Measurements from ENCODE around the gene ATP6V1C2. TPM values are rescaled to one million over a fixed set of nuclear protein-coding genes. Genes with fewer than 3 reads are reported as not detected.

The ATP6V1C2 gene
- total RNA-seq, 2 experiments from 2014 or later, result not detected

DNA sequence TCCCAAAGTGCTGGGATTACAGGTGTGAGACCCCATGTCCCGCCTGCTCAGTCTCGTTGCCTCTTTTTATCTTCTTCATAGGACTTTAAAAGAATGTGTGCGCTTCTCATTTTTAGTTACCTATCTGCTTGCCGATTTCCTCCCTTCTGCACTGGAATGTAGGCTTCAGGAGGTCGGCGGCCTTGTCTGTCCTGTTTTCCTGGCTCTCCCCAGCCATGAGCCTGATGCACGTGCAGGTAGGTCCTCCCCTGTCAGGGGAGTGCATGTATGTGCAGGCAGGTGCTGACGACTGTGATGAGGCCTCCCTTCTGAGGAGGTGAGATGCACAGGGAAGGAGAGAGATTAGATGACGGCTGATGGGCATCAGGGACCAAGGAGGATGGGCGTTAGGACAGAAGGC is 13.6 kb upstream of the ATP6V1C2 start:
- H3K4me3 Mint-ChIP-seq, result no peak overlapping the region
- peaks cover 6% of the 10 kb centered on the region for H3K4me1 Mint-ChIP-seq (ENCODE audit: low read depth)
- no peaks in the 10 kb centered on the region for H3K9me3 Mint-ChIP-seq
- no peak overlapping the region for H3K27ac Mint-ChIP-seq
- ChIA-PET POLR2A (no interaction called here), CTCF (interaction anchor here (1.1 kb wide), 1 partner anchor 11 kb away, joined by 3 read pairs; no protein-coding TSS in a partner anchor)
- peaks cover 33% of the 10 kb centered on the region for H3K27me3 Mint-ChIP-seq
- intact Hi-C loops (cut with micrococcal nuclease), result no loop called here
- H3K36me3 Mint-ChIP-seq, result no peaks in the 10 kb centered on the region
- DNase-seq, result no peak

DNA sequence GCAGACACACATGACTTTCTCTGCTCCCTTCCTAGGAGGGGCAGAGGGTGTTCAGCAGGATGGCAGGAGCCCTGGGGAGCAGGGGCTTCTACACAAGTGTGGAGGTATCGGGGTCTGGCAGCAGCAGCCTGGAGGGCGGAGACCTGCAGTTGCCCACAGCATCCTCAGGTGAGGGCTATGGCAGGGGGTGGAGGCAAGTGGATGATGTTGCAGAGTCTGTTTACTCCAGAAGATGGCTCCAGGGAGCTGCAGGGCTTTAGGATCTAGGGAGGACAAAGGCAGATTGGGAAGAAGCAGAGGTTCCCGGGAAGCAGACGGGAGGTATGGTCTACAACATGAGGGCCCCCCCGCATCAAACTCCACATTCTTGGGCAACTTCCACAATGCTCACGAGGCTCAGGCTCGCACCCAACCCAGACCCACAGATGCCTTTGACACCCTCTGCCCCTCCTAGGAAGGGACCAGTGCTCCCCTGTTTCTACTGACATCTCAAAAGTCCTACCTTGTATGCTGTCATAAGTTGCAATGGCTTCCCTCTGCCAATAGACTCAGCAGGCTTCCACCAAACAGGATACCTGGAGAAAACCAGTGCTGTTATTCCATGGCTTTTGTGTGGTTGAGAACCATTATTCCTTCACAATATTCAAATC is 12.0 kb upstream of the ATP6V1C2 start:
- H3K4me1 Mint-ChIP-seq (ENCODE audit: low read depth), result peaks cover 6% of the 10 kb centered on the region
- intact Hi-C loops (cut with micrococcal nuclease), result no loop called here
- CTCF ChIA-PET, result no interaction called here

DNA sequence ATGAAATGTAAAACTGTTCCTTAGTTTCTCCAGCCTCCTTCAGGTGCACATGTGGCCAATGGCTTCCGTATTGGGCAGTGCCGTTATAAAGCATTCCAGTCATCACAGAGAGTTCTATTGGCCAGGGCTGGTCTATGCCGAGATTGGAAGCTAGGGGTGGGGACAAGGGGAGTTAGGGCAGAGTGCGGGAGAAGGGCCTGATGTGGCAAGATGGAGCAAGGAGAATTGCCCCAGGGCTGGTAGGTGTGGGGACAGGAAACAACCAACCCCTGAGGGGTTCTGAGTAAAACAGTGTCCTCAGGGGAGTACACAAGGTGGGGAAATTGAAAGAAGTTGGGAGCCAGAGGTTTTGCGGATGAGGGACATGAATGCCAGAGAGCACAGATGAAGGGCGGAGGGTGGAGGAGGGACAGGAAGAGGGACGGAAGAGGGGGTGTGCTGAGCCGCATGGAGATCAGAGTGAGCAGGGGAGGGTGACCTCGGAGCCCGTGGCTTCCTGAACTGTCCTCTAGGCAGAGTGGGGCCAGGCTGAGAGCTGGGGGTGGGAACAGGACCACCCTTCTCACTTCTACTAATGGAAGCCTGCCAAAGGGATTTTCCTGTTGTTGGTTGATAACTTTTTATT is 9.1 kb upstream of the ATP6V1C2 start:
- peaks cover 22% of the 10 kb centered on the region for H3K27me3 Mint-ChIP-seq
- no peaks in the 10 kb centered on the region for H3K36me3 Mint-ChIP-seq
- no peaks in the 10 kb centered on the region for H3K9me3 Mint-ChIP-seq
- no peak overlapping the region for H3K4me3 Mint-ChIP-seq
- no peak overlapping the region for H3K27ac Mint-ChIP-seq
- ChIA-PET CTCF (interaction anchor here (2.0 kb wide), 1 partner anchor 120 kb away, joined by 6 read pairs; no protein-coding TSS in a partner anchor), POLR2A (no interaction called here)
- peaks cover 6% of the 10 kb centered on the region for H3K4me1 Mint-ChIP-seq (ENCODE audit: low read depth)
- intact Hi-C loops (cut with micrococcal nuclease), result no loop called here
- DNase-seq, result peak; percentile 18

More for the DNA sequence above, 12.0 kb upstream of the ATP6V1C2 start:
- H3K36me3 Mint-ChIP-seq, result no peaks in the 10 kb centered on the region
- no peak overlapping the region for H3K4me3 Mint-ChIP-seq
- no peak for DNase-seq
- H3K27ac Mint-ChIP-seq, result no peak overlapping the region
- peaks cover 31% of the 10 kb centered on the region for H3K27me3 Mint-ChIP-seq
- no peaks in the 10 kb centered on the region for H3K9me3 Mint-ChIP-seq
- POLR2A ChIA-PET, result no interaction called here

DNA sequence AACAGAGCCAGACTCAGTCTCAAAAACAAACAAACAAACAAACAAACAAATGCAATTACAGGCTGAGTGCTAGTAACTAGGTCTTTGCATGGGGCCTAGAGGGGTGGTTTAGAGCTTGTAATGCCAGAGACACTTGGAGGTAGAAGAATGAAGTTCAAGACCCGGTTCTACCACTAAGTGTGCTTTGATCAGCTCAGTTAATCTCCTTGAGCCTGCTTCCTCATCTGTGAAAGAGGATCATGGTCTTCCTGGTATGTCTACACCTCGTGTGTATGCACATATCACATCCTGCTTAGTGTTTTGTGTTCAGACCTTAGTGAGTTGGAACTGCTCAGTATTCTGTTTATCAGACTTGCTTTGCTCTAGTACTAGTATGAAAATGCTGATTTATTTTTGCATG is 4.8 kb upstream of the ATP6V1C2 start:
- Mint-ChIP-seq H3K4me3 (no peak overlapping the region), H3K4me1 (ENCODE audit: low read depth) (peaks cover 8% of the 10 kb centered on the region), H3K27ac (no peak overlapping the region), H3K9me3 (no peaks in the 10 kb centered on the region), H3K27me3 (peaks cover 19% of the 10 kb centered on the region), H3K36me3 (no peaks in the 10 kb centered on the region)
- intact Hi-C loops (cut with micrococcal nuclease), result no loop called here
- DNase-seq, result no peak
- POLR2A ChIA-PET, result no interaction called here
- CTCF ChIA-PET, result no interaction called here

DNA sequence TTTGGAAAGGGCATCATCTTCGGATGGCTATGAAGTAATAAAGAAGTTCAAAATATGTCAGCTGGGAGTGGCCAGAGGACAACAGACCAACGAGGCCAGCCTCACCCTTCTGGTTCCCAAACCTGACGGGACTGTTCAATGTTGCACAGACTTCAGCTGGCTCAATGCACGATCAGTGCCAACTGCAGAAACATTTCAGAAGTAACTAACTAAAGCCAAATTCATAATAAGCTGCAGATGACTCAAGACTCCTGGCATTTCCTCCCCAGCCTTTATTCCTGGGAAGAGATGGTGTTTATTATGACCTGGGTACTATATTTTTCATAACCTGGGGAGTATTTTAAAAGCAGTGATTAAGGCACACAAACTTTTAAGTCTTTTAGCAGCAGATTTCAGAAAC is 3.8 kb upstream of the ATP6V1C2 start:
- Mint-ChIP-seq H3K4me1 (ENCODE audit: low read depth) (peaks cover 9% of the 10 kb centered on the region), H3K36me3 (no peaks in the 10 kb centered on the region), H3K4me3 (no peak overlapping the region), H3K9me3 (no peaks in the 10 kb centered on the region), H3K27me3 (peaks cover 28% of the 10 kb centered on the region), H3K27ac (no peak overlapping the region)
- CTCF ChIA-PET, result no interaction called here
- POLR2A ChIA-PET, result no interaction called here
- intact Hi-C loops (cut with micrococcal nuclease), result no loop called here
- DNase-seq, result no peak

DNA sequence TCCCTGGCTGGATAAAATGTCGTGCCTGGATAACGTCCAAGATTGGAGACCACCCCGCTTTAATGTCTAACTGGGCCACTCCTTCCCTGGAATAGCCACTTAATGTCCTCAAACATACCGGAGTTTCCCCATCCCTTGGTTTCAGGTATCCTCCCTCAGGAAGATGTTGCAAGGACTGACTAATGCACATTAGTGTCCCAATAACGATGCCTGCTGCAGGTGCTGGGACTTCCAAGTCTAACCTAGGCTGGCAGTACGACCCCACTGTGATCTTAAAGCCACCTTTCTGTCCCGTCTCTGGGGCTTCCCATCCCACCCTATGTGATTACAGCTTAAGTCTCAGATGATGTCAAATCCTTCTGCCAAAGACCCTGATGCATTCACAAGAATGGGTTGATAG is 1.1 kb upstream of the ATP6V1C2 start:
- peaks cover 9% of the 10 kb centered on the region for H3K4me1 Mint-ChIP-seq (ENCODE audit: low read depth)
- peak overlapping the region; percentile 46 for H3K4me3 Mint-ChIP-seq
- ChIA-PET POLR2A (no interaction called here), CTCF (no interaction called here)
- no peak for DNase-seq
- no peaks in the 10 kb centered on the region for H3K36me3 Mint-ChIP-seq
- intact Hi-C loops (cut with micrococcal nuclease), result no loop called here
- H3K9me3 Mint-ChIP-seq, result no peaks in the 10 kb centered on the region
- H3K27ac Mint-ChIP-seq, result no peak overlapping the region
- H3K27me3 Mint-ChIP-seq, result peaks cover 42% of the 10 kb centered on the region

DNA sequence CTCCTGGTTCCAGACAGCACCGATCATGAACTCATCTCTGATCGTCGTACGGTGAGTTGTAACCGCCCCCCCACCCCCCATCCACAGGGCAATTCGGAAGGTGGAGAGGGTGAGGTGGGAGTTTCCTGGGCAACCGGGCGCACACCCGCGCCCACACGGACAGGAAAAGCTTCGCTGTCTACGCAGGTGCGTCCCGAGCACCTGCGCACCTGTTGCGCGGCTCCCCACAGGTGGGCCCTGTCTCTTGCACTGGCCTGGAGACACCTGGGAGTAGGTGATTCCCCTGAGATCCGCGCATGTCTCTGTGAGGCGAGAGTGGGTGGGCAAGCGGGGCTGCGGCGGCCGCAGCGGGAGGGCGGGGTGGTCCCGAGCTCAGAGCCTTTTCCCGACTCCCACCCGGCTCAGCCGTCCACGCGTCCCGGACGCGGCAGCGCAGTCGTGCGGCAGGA is 459 bp upstream of the ATP6V1C2 start:
- peaks cover 42% of the 10 kb centered on the region for H3K27me3 Mint-ChIP-seq
- intact Hi-C loops (cut with micrococcal nuclease), result no loop called here
- CTCF ChIA-PET, result no interaction called here
- no peak for DNase-seq
- peaks cover 9% of the 10 kb centered on the region for H3K4me1 Mint-ChIP-seq (ENCODE audit: low read depth)
- H3K36me3 Mint-ChIP-seq, result no peaks in the 10 kb centered on the region
- H3K4me3 Mint-ChIP-seq, result peak overlapping the region; percentile 46
- no peaks in the 10 kb centered on the region for H3K9me3 Mint-ChIP-seq
- no peak overlapping the region for H3K27ac Mint-ChIP-seq
- POLR2A ChIA-PET, result no interaction called here

DNA sequence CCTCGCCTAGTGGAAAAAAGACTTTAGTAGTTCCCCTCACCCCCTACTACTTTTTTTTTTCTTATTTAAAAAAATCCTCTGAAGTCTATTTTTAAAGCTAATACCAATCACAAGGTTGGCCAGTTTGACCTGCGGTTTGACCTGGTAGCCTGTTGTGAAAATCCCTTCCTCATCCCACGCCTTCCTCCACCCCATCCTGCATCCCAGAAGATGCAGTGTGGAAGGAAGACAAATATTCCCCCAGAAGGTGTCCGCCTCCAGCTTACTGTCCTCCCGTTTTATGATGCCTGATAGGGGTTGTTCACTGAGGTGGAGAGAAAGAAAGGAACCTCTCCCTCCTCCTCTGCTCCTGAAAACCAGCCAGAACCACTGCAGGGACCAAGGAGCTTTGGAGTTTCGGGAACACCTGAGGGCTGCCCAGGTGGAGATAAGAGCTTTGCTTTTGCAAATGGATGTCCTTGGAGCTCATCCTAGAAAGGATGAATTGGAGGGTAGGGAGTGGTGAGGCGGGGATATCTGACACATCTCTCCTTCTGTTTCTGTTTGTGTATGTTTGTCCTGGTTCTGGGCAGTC is 909 bp downstream of the ATP6V1C2 start:
- Mint-ChIP-seq H3K27me3 (peaks cover 42% of the 10 kb centered on the region), H3K4me1 (ENCODE audit: low read depth) (peaks cover 9% of the 10 kb centered on the region), H3K27ac (no peak overlapping the region), H3K4me3 (peak overlapping the region; percentile 51), H3K36me3 (no peaks in the 10 kb centered on the region), H3K9me3 (no peaks in the 10 kb centered on the region)
- no peak for DNase-seq
- intact Hi-C loops (cut with micrococcal nuclease), result no loop called here
- ChIA-PET CTCF (no interaction called here), POLR2A (no interaction called here)

DNA sequence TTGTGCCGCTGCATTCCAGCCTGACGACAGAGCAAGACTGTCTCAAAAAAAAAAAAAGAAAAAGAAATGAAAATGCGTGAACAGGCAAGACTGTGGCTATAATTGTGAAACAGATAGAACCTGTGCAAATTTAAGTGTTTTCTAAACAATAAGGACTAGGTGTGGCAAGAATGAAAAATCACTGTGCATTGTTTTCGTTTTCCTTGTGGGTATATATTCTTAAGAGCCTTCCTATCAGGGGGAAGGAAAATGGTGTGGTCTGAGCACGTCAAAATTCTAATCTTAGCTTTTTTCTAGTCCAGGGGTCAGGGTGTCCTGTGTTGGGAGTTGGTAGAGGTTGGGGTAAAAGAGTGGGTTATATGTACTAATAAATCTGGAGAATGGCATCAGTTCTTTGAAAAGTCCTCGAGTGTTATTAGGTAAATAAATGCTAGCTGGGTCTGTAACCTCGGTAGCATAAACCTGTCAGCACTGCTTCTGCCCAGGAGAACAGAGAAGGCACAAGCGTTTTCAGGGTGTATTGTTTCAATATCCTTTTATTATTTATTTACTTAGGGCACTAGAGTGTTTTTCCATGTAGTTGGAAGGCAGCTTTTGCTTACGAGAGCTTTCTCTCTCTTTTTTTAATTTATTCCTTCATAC is 11.6 kb downstream of the ATP6V1C2 start:
- Mint-ChIP-seq H3K27me3 (peaks cover 2% of the 10 kb centered on the region), H3K36me3 (no peaks in the 10 kb centered on the region), H3K9me3 (no peaks in the 10 kb centered on the region), H3K4me1 (ENCODE audit: low read depth) (no peaks in the 10 kb centered on the region), H3K27ac (no peak overlapping the region), H3K4me3 (no peak overlapping the region)
- intact Hi-C loops (cut with micrococcal nuclease), result no loop called here
- ChIA-PET CTCF (no interaction called here), POLR2A (no interaction called here)
- no peak for DNase-seq

DNA sequence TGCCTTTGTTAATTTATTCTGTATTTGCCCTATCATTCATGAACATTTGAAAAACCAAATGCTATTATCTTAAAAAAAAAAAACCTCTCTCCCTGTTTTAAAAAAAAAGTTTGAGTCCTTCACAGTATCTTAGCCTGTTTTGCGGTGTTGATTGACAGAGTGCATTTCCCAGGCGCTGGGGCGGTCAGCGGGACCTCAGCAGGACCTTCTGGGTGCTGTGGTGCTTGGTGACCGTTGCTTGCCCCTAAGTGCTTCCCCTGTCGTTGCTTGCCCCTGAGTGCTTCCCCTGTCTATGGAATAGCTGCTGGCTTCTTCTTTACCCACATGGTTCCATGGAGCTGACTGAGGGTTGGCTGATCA is 12.1 kb downstream of the ATP6V1C2 start:
- ChIA-PET POLR2A (no interaction called here), CTCF (no interaction called here)
- DNase-seq, result no peak
- Mint-ChIP-seq H3K36me3 (no peaks in the 10 kb centered on the region), H3K4me1 (ENCODE audit: low read depth) (no peaks in the 10 kb centered on the region), H3K9me3 (no peaks in the 10 kb centered on the region), H3K4me3 (no peak overlapping the region), H3K27ac (no peak overlapping the region), H3K27me3 (peaks cover 2% of the 10 kb centered on the region)
- intact Hi-C loops (cut with micrococcal nuclease), result no loop called here

DNA sequence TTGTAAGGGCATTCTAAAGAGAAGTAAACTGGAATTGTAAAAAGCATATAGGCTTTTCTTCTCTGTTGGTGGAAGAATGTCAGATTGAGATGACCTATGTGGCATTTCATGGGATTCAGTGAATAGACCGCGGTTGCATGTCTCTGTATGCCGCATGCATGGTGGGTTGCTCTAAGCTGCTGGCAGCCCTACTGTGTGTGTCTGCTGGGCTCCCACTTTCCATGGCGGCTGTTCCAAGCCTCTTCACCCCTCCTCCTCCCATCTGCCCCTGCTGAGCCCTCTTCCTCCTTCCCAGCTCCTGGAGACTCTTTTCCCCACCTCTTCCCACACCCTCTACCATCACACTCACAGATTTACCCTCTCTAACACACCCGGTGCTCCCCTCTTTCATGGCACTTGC is 12.6 kb downstream of the ATP6V1C2 start:
- POLR2A ChIA-PET, result no interaction called here
- no peak overlapping the region for H3K4me3 Mint-ChIP-seq
- CTCF ChIA-PET, result no interaction called here
- DNase-seq, result no peak
- intact Hi-C loops (cut with micrococcal nuclease), result no loop called here
- H3K27ac Mint-ChIP-seq, result no peak overlapping the region
- H3K9me3 Mint-ChIP-seq, result no peaks in the 10 kb centered on the region
- no peaks in the 10 kb centered on the region for H3K36me3 Mint-ChIP-seq
- peaks cover 2% of the 10 kb centered on the region for H3K27me3 Mint-ChIP-seq
- no peaks in the 10 kb centered on the region for H3K4me1 Mint-ChIP-seq (ENCODE audit: low read depth)

DNA sequence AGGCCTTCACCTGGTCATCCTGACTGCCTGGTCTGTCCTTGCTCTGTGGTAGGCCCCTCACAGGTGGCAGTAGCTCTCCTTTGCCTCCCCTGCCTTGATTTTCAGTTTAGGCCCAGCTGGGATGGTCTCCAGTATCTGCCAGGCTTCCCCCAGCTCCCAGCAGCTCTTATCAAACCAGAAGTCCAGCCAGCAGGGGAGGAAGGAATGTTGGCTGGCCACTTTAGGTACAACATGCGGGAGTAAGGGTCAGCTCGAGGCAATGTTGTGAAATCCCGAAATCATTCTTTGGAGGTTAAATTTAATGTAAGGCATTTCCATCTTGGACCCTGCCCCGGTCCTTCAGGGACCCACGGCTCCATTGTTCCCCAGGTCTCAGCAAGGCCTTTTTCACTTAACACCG is 16.8 kb downstream of the ATP6V1C2 start:
- CTCF ChIA-PET, result no interaction called here
- DNase-seq, result no peak
- Mint-ChIP-seq H3K36me3 (no peaks in the 10 kb centered on the region), H3K27me3 (peaks cover 2% of the 10 kb centered on the region), H3K27ac (no peak overlapping the region), H3K4me1 (ENCODE audit: low read depth) (no peaks in the 10 kb centered on the region), H3K9me3 (no peaks in the 10 kb centered on the region), H3K4me3 (no peak overlapping the region)
- intact Hi-C loops (cut with micrococcal nuclease), result no loop called here
- POLR2A ChIA-PET, result no interaction called here

DNA sequence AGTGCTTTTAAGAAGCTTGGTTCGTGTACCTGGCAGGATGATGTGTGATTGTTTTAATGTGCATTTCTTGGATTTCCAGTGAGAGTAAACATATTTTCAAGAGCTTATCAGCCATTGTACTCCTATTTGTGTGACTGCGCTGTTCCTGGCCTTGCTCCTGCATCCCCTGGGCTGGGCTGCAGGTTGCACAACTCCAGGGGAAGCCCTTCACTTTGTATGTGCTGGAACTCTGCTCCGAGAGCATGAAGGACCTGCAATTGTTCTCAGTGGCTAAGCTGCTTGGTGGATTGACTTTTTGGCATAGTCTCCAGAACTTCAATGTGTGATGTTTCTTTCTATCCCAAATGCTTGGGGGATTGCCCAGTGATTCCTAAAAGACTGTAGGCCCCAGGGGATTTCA is 18.8 kb downstream of the ATP6V1C2 start:
- peaks cover 3% of the 10 kb centered on the region for H3K4me1 Mint-ChIP-seq (ENCODE audit: low read depth)
- H3K4me3 Mint-ChIP-seq, result no peak overlapping the region
- H3K27me3 Mint-ChIP-seq, result peaks cover 2% of the 10 kb centered on the region
- no peak overlapping the region for H3K27ac Mint-ChIP-seq
- ChIA-PET CTCF (interaction anchor here (1.3 kb wide), 1 partner anchor 12 kb away, joined by 3 read pairs; no protein-coding TSS in a partner anchor), POLR2A (no interaction called here)
- no peaks in the 10 kb centered on the region for H3K9me3 Mint-ChIP-seq
- intact Hi-C loops (cut with micrococcal nuclease), result no loop called here
- no peaks in the 10 kb centered on the region for H3K36me3 Mint-ChIP-seq
- DNase-seq, result no peak
